ENCODE measurements around the gene CAMK2D.
A peak's percentile ranks its signal among the peaks of the same experiment; 100 is the strongest.

Gene CAMK2D

DNA sequence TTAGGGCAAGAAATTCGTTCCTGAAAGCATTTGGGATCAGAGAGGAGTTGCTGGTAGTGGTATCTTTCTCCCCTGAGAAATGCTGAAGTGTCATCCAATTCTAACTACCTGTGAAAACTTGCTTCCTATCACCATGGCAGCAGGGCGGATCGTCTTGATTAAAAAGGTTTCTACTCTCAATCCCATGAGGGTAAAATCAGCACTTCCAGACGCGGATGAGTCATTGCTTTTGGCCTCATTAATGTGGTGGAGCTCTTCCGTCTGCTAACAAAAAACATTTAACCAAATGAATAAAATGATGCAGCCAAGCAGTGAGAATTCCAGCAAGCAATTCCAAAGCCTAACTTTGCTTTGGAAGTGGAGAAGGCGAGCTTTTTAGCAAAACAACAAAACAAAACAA is 325.6 kb downstream of the CAMK2D start:
- peak; percentile 91 for FAIRE-seq

- FAIRE-seq, result no peak
Observed at GRCh38 chr4:113434247-113434587, 327.3 kb downstream of the CAMK2D start.

DNA sequence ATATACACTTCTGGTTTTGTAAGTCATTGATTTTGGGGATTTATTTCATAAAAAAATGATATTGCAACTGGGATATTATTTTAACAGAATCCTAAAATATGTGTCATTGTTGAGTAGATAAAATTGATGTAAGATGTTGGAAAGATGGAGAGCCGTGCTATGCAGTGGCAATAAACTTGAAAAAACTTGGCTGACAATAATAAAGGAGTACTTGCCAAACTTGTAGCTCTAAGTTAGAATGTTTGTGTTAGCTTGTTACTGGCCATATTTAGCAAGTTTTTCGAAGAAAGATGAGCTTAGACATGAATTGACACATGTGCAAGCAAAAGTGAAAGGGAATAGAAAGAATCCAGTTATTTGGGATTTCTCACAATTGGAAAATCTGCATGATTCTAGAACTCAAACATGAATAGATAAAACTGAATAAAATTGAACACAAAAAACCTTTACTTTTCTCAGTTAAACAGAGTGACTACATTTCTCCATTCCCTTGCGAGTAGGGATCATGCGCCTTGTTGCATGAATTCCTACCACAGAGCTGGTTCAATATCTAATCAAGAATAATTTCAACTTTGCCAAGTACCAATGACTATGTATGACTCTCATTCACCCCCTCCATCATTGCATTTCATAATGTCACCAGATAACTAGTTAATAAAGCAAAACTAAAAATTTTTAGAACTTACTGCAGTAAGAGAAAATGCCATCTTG is 327.8 kb downstream of the CAMK2D start:
- FAIRE-seq, result no peak

DNA sequence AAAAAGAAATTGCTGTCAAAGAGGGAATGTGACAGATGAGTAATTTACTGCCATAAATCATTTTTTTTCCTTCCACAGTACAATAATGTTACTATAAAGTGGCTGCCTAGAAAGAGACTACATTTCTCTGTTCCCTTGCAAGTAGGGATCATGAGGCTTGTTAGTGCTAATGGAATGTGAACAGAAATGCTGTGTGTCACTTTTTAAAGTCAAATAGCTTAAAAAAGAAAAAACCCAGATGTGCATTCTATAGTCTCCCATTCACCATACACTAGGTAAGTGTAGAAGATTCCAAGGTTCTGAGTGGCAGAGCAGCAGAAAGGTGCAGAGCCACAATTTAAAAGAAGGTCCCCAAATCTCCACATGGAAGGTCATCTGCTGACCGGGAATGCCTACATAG is 328.4 kb downstream of the CAMK2D start:
- FAIRE-seq, result no peak

DNA sequence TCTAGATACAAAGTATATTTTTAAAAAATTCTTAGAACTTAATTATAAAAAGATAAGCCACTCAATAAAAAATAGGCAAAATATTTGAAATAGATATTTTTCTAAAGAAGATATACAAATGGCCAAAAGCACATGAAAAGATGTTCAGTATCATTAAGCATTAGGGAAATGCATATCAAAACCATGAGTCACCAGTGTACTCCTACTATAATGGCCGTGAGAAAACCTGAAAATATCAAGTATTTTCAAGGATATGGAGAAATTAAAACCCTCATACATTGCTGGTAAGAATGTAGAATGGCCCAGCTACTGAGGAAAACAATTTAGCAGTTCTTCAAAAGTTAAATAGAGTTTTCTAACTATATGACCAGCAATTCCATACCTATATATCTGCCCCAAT is 337.9 kb downstream of the CAMK2D start:
- no peak for FAIRE-seq

GRCh38 chr4:113420938-113421337 is 340.6 kb downstream of the CAMK2D start:
- FAIRE-seq, result peak; percentile 51

DNA sequence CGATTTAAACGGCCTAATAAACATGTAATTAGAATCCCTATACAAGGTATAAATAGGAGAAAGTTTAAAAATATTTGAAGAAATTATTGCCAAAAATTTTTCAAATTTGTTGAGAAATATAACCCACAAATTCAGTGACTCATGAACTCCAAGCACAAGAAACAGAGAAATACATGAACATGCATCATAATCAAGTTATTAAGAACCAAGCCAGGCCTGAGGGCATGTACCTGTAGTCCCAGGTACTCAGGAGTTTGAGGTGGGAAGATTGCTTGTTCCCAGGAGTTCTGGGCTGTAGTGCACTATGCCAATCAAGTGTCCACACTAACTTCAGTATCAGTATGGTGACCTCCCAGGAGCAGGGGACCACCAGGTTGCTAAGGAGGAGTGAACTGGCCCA is 341.9 kb downstream of the CAMK2D start:
- no peak for FAIRE-seq

GRCh38 chr4:113411496-113411938 is 350.0 kb downstream of the CAMK2D start:
- FAIRE-seq, result no peak

DNA sequence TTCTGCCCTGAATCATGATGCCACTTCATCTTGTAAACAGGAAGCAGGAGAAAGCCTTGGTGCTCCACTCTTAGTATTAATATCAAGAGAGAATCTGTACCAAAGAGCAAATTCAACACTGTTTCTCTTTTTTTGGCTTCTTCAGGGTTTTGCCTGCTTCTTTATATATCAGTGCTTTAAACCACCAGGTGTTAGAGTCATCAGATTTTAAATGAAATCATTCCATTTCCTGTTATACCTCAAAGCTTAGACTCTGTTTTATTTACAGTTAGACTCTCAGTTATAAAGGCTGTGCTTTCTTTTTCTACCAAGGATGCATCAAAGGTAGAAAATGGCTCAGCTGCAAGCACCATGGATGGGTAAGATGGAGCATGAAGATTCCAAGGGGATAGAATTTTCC is 350.9 kb downstream of the CAMK2D start:
- no peak for FAIRE-seq

GRCh38 chr4:113409181-113409580 is 352.4 kb downstream of the CAMK2D start:
- FAIRE-seq, result no peak

- FAIRE-seq, result no peak
Observed at GRCh38 chr4:113407409-113407808, 354.1 kb downstream of the CAMK2D start.

GRCh38 chr4:113406723-113407016 is 354.9 kb downstream of the CAMK2D start:
- no peak for FAIRE-seq

GRCh38 chr4:113405874-113406722 is 355.4 kb downstream of the CAMK2D start:
- no peak for FAIRE-seq

DNA sequence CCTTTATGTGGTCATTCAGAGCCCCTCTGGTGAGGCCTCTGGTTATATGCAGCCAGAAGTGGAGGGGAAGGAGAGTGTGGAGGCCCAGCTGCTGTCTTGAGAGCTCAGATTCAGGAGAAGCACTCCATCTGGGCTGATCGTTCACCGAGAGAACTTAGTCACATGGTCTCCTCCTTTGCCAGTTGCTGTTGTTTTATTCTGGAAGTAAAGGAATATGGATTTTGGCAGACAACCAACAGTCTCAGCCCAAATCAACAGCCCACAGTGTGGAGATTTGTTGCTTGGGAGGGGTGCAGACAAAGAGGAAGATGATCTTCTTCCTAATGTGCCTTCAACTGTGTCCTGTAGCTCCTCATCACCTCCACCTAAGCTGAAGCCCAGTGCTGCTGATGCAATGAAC is 356.7 kb downstream of the CAMK2D start:
- FAIRE-seq, result no peak

- no peak for FAIRE-seq
Observed at GRCh38 chr4:113404167-113404571, 357.4 kb downstream of the CAMK2D start.
